Measurements from ENCODE around the gene IRGQ.

DNA sequence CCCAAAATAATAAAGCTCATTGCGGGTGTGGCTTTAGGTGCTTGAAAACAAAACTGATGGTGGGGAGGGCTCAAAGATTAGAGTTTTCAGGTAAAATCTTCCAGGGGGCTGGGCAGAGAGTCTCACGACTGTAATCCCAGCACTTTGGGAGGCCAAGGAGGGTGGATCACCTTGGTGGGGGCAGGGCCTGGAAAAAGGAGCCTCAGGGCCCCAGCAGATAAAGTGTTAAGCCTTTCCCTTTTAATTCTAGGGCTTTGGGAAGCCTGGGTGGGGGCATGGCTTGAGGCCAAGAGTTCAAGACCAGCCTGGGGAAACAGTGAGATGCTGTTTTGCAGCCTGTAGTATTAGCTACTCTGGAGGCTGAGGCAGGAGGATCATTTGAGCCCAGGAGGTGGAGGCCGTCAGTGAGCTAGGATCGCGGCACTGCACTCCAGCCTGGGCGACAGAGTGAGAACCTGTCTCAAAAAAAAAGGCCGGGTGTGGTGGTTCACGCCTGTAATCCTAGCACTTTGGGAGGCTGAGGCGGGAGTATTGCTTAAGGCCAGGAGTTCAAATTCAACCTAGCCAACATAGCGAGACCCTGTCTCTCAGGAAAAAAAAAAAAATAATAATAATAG lies 1.7 kb downstream of the IRGQ start:
- no peak for TF ChIP-seq GATA2 (IDR thresholded peaks at IDR 0.05; ENCODE audit: low read depth, low read length)
- TF ChIP-seq GATA3 (IDR thresholded peaks at IDR 0.05; ENCODE audit: low read depth, low read length), result no peak

All from SH-SY5Y (cell line).